ENCODE measurements around the gene SHROOM2.

DNA sequence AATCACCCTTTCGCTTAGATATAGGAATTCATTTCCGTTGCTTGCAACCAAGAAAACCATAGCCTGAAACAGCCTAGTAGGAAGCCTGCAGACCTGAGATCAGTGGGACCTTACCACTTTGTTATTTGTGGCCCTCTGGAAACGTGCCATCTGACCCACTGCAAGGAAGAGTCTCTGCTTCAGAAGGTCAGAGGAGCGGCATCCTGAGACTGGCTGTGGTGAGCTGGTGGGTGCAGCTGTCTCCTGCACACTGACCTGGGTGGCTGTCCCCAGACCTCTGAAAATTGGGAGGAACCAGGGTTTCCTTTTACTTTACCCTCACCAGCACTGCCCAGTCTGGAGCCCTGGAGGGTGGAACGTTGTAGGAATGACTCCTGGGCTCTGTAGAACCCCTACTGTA, 18.2 kb downstream of the SHROOM2 start:
- no peak for TF ChIP-seq EZH2 (optimal IDR thresholded peaks at IDR 0.05; ENCODE audit: low read depth, low read length)
- TF ChIP-seq, protein P1, sequence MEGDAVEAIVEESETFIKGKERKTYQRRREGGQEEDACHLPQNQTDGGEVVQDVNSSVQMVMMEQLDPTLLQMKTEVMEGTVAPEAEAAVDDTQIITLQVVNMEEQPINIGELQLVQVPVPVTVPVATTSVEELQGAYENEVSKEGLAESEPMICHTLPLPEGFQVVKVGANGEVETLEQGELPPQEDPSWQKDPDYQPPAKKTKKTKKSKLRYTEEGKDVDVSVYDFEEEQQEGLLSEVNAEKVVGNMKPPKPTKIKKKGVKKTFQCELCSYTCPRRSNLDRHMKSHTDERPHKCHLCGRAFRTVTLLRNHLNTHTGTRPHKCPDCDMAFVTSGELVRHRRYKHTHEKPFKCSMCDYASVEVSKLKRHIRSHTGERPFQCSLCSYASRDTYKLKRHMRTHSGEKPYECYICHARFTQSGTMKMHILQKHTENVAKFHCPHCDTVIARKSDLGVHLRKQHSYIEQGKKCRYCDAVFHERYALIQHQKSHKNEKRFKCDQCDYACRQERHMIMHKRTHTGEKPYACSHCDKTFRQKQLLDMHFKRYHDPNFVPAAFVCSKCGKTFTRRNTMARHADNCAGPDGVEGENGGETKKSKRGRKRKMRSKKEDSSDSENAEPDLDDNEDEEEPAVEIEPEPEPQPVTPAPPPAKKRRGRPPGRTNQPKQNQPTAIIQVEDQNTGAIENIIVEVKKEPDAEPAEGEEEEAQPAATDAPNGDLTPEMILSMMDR (IDR thresholded peaks at IDR 0.05; ENCODE audit: low read length), result no peak
